HG03175 (cell line): ENCODE results near the gene ZNF264.
"Not testable (repeated sequence)": the region's sequence is repeated elsewhere in the genome, so short reads cannot be mapped to it uniquely, and the experiment has no call there.

Experiments
- ATAC-seq: cut with Tn5 transposase; IDR thresholded peaks from one replicate; pipeline ENCODE4 v1.9.1; 2021; ENCODE audit warnings: mild to moderate bottlenecking, moderate library complexity; ENCODE audit not compliant: unreplicated experiment

The ZNF264 gene

GRCh38 chr19:57191141-57192076 is at the start of gene ZNF264:
Gene ZNF264, plus strand, starts transcription at chr19:57191500. Its CDS starts 414 bp downstream, at chr19:57191914.
- peak; percentile 97 for ATAC-seq

GRCh38 chr19:57141699-57142098 is 49.6 kb upstream of the ZNF264 start:
- no peak for ATAC-seq

- ATAC-seq = no peak
These were observed 38.4 kb upstream of the ZNF264 start for GRCh38 chr19:57152921-57153320.

GRCh38 chr19:57161985-57162539 is 29.2 kb upstream of the ZNF264 start:
- ATAC-seq = no peak

- no peak for ATAC-seq
These were observed 25.5 kb upstream of the ZNF264 start for GRCh38 chr19:57165846-57166245.

GRCh38 chr19:57167385-57167784 is 23.9 kb upstream of the ZNF264 start, which contains the start of gene DUXA:
Gene DUXA, minus strand, starts transcription at chr19:57167485. Its CDS starts 42 bp downstream, at chr19:57167443.
- no peak for ATAC-seq

GRCh38 chr19:57171551-57172081 is 19.7 kb upstream of the ZNF264 start:
- no peak for ATAC-seq

- ATAC-seq = no peak
These were observed 999 bp upstream of the ZNF264 start for GRCh38 chr19:57190301-57190700.

- ATAC-seq = peak; percentile 11
These were observed 749 bp downstream of the ZNF264 start for GRCh38 chr19:57192077-57192420.

- no peak for ATAC-seq
These were observed 1.7 kb downstream of the ZNF264 start for GRCh38 chr19:57192993-57193392.

GRCh38 chr19:57197874-57198273 is 6.6 kb downstream of the ZNF264 start:
- ATAC-seq = not testable (repeated sequence)

GRCh38 chr19:57202160-57202559 is 10.9 kb downstream of the ZNF264 start:
- ATAC-seq = no peak

GRCh38 chr19:57210381-57210780 is 19.1 kb downstream of the ZNF264 start:
- ATAC-seq = no peak

- no peak for ATAC-seq
These were observed 20.8 kb downstream of the ZNF264 start for GRCh38 chr19:57212109-57212508.

GRCh38 chr19:57227502-57227901 is 36.2 kb downstream of the ZNF264 start:
- ATAC-seq = no peak

GRCh38 chr19:57231686-57232085 is 40.4 kb downstream of the ZNF264 start:
- no peak for ATAC-seq

GRCh38 chr19:57233207-57233606 is 41.9 kb downstream of the ZNF264 start:
- ATAC-seq = no peak

GRCh38 chr19:57239982-57240310 is 48.6 kb downstream of the ZNF264 start:
- no peak for ATAC-seq

GRCh38 chr19:57240311-57241090 is 49.2 kb downstream of the ZNF264 start, which contains the start of gene ZNF805:
Gene ZNF805, plus strand, starts transcription at chr19:57240632. Its CDS starts 260 bp downstream, at chr19:57240892.
- peak; percentile 94 for ATAC-seq

GRCh38 chr19:57241176-57241575 is 49.9 kb downstream of the ZNF264 start:
- ATAC-seq = no peak

GRCh38 chr19:57242821-57243220 is 51.5 kb downstream of the ZNF264 start:
- ATAC-seq = no peak
